ENCODE data around the gene AP3B1.

DNA sequence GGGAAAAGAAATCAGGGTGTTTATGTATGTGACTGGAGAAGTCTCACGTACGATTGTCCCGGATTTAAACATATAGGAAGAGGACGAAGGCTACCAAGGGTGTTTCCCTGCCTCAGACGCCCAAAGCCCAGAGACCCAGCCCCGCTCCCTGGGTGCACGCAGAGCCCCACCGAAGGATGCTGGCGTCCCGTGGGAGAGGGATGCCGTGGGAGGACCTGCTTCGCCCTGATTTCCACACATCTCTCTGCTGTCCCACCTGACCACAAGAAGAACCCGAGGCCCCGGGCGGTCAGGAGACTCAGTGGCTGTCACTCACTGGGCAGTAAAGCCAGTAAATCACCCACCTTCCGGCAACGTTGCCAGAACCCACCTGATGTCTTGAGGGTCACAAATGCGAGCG lies 306.5 kb downstream of the AP3B1 start:
- TF ChIP-seq, protein P1, sequence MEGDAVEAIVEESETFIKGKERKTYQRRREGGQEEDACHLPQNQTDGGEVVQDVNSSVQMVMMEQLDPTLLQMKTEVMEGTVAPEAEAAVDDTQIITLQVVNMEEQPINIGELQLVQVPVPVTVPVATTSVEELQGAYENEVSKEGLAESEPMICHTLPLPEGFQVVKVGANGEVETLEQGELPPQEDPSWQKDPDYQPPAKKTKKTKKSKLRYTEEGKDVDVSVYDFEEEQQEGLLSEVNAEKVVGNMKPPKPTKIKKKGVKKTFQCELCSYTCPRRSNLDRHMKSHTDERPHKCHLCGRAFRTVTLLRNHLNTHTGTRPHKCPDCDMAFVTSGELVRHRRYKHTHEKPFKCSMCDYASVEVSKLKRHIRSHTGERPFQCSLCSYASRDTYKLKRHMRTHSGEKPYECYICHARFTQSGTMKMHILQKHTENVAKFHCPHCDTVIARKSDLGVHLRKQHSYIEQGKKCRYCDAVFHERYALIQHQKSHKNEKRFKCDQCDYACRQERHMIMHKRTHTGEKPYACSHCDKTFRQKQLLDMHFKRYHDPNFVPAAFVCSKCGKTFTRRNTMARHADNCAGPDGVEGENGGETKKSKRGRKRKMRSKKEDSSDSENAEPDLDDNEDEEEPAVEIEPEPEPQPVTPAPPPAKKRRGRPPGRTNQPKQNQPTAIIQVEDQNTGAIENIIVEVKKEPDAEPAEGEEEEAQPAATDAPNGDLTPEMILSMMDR (IDR thresholded peaks at IDR 0.05): no peak
- TF ChIP-seq POLR2AphosphoS5 (IDR thresholded peaks at IDR 0.05): no peak
